HG03025 (cell line): Measurements from ENCODE around the gene KCNN4.
"Not testable (repeated sequence)": the region's sequence is repeated elsewhere in the genome, so short reads cannot be mapped to it uniquely, and the experiment has no call there.

ENCODE experiments used
- ATAC-seq: cut with Tn5 transposase; IDR thresholded peaks from one replicate; pipeline ENCODE4 v1.9.1; 2021; ENCODE audit warnings: mild to moderate bottlenecking, moderate library complexity; ENCODE audit not compliant: unreplicated experiment, low FRiP score

The KCNN4 gene

DNA sequence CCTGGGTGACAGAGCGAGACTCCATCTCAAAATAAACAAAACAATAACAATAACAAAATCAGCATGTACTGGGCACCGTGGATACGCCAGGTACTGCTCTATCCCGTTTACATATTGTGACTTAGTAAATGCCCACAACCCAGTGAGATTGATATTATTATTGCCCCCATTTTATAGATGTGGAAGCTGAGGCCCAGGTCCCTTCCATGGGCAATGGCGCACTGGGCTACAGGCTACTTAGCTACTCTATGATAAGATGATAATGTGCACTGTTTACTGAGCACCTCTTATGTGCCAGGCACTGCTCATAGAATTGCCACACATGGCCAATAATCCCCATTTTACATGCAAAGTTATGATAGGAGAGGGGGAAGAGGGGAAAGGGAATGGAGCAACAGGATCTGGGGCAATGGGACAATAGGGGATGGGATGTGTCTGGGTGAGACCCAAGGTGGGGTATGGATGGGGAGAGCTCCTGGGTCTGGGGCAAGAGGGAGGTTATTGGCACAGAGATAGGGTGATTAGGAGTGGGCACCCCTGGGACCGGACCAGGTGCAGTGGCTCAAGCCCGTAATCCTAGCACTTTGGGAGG is 5.4 kb downstream of the KCNN4 start:
- ATAC-seq: no peak

DNA sequence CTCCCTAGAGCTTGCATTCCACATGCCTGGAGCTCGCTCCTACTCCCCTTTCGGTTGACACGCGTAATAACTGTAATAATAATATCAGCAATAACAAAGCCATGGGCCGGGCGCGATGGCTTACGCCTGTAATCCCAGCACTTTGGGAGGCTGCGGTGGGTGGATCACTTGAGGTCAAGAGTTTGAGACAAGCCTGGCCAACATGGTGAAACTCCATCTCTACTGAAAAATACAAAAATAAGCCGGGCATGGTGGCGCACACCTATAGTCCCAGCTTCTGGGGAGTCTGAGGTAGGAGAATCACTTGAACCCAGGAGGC is 5.9 kb downstream of the KCNN4 start:
- not testable (repeated sequence) for ATAC-seq

DNA sequence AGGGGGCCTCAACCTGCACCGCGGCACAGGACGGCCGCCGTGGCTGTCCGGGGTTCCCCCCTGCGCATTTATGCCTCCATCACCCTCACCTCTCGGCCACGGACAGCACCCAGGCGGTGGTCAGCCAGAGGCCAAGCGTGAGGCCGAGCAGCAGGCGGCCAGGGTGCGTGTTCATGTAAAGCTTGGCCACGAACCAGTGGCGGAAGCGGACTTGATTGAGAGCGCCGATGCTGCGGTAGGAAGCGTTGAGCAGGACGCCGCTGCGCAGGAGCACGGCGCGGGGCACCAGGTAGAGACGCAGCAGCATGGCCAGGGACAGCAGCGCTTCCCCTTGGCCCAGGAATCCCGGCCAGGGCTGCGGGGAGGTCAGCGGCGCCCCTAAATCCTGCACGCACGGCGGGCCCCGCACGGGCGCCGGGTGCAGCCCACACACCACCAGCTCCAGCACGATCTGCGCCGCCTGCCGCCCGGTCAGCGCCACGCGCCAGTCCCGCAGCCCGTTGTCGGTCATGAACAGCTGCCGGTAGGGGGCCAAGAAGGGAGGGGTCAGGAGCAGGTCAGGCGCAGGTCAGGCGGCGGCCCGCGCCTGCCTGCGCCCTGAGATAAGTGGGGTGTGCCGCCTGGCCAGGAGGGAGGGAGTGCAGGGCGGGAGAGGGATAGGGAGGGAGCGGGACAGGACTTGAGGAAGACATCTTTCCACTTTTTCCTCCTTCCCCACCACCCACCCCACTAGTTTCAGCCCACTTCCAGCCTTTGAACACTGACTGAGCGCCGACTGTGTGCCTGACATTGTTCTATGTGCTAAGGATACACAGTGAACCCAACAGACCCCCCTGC is 6.5 kb downstream of the KCNN4 start:
- ATAC-seq: no peak

DNA sequence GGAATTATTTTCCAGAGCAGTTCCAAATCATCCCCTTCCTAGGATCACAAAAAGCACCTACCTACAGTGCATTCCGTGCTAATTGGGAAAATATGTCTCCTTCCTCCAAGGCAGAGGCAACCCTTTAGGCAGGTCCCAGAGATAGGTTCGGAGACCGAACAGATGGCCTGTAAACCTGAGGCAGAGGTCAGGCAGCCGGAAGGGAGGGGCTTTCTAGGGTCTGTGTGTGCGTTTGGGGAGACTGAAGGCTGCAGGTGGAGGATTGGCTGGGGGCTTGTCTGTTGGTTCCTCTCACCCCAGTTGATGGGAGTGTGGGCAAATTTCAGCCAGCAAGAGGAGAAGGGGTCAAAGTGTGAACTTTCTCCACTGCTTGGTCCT is 7.1 kb downstream of the KCNN4 start:
- ATAC-seq: no peak

DNA sequence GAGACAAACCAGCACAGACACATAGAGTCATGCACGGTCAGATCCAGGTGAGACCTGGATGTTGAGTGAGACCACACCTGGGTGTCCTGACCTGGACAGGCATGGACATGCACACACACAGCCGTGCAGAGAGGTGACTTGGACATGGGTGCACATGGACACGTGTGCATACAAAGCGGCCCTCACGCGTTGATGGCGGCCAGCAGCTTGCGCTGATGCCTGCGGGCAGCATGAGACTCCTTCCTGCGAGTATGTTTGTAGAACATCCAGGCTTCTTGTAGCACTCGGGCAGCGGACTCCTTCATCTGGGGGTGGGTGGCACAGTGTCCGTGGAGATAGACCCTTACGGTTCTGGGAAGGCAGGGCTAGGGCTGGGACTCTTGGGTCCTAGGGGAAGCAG is 11.5 kb downstream of the KCNN4 start:
- ATAC-seq: no peak

DNA sequence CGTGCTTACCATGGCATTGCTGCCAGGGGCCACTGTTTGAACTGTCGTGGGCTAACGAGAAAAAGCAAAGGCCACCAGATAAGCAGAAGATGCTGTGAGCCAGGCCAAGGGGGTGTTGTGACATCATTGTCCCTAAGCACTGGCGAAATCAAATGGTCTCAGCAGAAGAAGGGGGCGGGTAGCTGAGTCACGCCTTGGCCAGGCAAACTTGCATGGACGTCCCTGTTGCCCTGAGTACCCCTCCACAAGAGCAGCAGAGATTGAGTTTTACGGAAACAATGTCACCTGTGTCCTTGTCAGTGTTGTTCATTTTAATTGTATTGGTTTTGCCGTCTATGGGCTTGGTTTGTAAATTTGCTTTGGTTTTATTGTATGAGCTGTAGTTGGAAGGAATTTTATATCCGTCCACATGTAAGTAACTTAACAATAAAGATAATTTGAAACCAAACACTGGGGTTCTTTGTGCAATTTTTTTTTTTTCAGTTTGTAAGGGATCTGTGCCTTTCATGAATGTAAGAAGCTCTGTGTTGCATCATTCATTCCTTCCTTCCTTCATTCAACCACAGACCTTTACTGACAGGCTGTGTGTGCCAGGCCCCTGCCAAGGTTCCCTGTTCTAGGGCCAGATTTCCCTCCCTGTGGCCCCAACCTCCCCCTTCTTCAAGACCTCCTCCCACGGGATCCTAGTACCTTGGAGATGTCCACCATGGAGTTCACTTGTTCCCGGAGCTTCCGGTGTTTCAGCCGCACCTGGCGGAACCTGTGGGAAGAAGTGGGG is 12.3 kb downstream of the KCNN4 start:
- ATAC-seq: no peak

DNA sequence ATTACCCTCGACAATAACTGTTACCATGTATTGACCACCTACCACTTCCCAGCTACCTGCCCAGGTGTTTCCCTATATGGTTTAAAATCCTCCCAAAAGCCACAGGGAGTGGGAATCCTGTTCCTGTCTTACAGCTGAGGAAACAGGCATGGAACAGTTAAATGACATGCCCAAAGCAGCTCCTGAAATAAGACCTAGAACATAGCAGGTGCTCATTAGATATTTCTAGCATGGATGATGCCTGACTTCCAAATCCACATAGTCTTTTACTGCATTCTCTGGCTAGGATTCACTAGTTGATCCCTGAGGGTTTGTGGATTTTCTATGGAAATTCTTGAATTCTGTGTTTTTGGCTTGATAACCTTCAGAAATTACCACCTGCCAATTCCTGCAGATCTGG is 13.0 kb downstream of the KCNN4 start:
- ATAC-seq: no peak

DNA sequence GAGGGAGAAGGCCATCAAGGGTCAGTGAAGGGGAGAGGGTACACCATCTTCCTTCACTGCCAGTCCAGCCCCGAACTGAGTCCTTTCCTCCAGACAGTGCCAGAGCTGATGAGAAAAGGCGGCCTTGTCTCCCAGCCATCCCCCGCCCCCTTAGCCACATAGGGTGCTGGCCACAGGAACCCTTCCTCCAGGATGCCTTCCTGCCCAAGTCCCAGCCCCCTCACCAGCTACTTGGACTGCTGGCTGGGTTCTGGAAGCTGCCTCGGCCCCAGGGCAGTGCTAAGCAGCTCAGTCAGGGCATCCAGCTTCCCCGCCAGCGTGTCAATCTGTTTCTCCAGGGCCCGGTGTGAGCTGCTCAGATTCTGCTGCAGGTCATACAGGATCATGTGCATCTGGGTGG is 13.5 kb downstream of the KCNN4 start:
- ATAC-seq: no peak

DNA sequence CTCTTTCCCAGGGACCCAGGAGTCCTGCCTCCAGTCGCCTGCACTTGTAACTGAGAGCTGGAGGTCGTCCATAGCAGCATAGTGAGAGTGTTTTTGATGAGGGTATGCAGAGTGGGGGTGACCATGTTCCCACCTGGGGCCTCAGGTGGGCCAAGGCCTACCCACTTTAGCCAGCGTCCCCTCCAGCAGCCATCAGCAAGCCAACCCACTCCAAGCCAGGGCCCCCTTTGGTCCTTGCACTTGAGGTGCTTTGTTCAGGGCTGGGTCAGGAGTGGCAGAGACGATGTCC is 14.1 kb downstream of the KCNN4 start:
- no peak for ATAC-seq

DNA sequence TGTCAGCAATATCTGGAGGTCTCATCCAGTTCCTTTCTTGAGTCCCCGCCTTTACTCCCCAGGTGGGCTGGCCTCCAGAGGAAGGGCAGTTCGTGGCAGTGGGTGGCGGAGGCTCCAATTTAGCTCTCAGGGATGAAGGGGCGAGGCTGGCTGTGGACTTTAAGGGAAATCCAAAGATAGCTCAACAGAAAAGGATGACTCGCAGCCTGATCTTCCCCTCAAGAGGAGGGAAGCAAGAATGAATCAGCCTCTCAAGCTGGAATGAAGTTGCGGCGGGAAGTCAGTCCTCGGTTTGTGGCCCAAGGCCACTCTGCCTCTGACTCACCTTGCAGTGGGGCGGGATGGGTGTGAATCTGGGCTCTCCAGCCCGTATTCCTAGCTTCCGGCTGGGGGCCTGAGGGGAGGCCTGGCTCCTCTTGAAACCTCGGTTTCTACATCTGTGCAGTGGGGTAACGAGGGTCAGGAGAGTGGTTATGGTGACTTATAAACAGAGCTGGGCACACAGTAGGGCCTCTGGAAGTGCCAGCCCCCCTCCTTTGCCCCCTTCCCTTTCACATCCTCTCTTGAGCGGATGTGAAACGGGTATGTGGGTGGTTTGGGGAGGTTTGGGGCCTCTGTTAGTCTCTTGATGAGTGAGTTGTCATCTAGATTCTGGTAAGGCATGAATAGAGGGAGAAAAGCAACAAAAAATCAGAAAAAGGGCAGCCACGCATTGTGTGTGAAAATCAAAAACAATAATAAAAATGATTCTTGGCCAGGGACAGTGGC is 15.5 kb downstream of the KCNN4 start:
- ATAC-seq: peak; percentile 67

DNA sequence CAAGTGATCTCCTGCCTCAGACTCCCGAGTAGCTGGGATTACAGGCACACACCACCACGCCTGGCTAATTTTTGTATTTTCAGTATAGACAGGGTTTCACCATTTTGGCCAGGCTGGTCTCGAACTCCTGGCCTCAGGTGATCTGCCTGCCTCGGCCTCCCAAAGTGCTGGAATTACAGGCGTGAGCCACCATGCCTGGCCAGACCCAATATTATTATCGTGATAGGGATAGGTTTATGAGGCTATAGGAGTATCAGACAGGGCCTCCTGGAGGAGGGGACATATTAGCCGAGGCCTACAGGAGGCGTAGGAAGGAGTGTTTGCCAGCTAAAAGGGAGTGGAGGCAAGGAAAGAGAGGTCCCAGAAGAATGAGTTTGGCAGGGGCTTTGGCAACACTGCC is 16.1 kb downstream of the KCNN4 start:
- not testable (repeated sequence) for ATAC-seq

DNA sequence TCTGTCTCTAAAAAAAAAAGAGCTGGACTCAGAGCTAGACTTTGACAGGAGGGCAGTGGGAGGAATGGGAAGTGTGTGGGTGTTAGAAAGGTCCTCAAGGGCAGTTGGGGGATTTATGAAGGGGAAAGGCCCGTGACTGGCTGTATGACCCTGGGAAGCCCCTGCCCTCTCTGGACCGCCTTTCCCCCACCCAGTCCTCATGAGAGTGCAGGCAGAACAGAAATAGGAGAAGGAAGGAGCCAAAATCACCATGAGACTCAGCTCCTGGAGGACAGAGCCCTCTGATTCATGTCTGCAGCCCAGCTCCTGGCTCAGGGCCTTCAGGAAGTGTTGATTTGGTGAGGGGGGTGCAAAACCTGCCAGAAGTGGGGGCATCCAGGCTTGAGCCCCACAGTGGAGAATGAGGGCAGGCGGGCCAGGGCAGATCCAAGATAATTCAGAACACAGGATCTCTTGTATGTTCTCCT is 17.3 kb downstream of the KCNN4 start:
- ATAC-seq: no peak

DNA sequence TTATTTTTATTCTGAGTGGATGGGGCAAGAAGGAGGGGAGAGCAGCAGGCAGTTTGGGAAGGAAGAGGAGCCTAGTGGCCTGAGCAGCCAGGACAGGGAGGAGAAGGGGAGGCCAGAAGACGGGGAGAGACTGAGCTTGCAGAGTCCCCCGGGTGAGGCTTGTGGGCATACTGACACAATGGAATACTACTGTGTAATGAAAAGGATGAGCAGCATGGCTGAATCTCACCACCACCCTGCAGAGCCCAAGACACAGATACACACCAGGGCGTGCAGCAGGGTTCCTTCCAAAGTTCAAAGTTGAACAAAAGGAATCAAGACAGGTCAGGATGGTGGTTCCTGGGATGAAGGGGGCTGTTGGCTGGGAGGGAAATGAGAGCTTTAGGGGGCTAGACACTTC is 18.0 kb downstream of the KCNN4 start:
- no peak for ATAC-seq

DNA sequence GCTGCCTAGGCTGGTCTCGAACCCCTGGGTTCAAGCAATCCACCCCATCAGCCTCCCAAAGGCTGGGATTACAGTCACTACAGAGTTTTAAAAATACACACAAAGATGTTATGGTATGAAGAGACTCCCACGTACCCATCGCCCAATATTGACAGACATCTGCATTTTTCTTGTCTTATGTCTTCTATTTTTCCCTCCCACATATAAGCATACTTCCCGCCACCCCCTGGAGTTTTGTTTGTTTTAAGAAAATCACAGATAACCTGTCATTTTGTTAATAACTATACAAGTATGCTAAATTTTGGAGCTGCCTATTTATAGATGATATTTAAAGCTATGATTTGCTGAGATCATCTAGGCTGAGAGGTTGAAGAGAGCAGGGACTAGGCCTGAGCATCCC is 19.8 kb downstream of the KCNN4 start:
- no peak for ATAC-seq

DNA sequence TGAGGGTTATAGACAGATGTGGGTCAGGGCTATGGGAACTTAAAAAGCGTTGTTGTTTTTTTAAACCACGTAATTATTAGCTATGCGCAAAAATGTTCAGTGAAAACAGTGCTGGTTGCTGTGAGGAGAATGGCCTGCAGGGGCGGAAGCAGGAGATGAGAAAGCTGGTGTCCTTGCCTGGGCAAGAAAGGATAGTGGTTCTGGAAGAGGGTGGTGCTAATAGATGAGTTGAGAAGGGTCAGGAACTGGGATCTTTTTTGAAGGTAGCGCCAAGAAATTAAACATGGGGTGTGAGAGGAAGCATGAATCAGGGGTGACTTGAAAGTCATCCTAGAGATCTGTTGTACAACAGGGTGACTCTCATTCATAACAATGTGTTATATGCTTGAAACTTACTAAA is 21.3 kb downstream of the KCNN4 start:
- ATAC-seq: no peak

DNA sequence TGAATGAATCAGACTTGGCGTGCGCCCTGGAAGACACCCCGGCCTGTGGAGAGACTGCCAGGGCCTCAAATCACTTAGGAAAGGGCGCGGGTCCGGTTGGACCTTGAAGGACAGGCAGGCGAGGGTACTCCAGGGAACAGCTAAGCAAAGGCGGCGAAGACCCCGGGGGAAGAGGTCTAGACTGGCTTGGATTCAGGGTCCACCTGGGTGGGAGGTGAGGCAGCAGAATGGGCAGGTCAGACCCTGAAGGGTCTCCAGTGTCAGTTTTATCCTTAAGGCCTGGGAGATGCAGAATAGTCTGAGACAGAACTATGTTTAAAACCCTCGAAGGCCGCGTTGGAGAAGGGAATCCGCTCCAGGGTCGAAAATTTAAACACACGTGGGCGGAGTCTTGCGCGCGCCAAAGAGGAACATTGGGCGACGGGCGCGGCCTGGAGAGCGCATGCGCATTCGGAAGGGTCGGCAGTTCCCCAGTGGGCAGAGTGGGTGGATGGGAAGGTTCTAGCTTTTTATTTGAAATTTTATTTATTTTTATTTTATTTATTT is 25.4 kb downstream of the KCNN4 start:
- peak; percentile 24 for ATAC-seq

DNA sequence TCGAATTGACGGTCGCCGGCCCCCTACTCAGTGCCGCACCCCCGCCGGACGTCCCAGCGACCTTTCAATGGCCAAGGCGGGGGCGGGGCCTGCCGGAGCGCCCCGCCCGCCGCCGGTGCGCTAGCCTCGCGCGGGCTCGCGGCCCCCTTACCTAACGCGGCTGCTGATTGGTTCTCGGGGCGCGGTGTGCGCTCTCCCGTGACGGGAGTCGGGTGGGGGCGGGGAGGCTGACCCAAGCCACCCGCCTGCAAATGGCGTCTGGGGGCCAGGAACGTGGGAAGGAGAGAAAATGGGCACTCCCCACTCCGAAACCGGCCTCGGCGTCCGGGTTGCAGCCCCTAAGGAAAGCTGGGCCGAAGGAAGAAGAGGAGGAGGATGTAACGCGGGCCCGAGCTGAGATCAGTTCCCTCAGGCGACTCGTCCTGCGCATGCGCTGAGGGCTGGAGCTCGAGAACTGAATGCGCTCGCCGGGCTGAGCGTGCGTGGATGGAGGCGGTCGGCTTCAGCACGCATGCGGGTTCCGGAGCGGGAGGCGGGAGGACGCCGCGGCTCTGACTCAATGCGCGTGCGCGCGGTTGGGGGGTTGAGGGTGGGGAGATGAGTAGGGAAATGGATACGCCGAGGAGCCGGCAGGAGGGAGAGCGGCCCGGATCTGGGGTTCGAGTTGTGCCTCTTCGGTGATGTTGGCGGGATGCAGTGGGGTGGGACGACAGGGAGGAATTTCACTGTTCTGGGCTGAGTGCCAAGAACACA is 26.1 kb downstream of the KCNN4 start, which contains the start of gene SMG9:
TSS of gene SMG9 (minus strand) at position 460 of the 753 bp plus-strand sequence. CDS start 4,221 bp downstream, outside the sequence.
- peak; percentile 51 for ATAC-seq

DNA sequence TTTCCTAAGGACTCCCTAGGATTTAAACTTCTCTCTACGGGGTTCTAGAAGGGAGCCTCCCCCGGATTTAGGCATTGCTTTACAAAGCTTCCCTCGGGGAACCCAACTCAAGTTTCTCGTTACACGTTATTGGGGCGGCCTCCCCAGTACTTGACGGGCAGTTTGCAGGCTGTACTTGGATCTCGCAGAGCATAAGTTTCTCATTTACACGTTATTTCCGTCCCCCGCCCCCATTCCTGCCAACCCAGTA is 26.6 kb downstream of the KCNN4 start:
- no peak for ATAC-seq

DNA sequence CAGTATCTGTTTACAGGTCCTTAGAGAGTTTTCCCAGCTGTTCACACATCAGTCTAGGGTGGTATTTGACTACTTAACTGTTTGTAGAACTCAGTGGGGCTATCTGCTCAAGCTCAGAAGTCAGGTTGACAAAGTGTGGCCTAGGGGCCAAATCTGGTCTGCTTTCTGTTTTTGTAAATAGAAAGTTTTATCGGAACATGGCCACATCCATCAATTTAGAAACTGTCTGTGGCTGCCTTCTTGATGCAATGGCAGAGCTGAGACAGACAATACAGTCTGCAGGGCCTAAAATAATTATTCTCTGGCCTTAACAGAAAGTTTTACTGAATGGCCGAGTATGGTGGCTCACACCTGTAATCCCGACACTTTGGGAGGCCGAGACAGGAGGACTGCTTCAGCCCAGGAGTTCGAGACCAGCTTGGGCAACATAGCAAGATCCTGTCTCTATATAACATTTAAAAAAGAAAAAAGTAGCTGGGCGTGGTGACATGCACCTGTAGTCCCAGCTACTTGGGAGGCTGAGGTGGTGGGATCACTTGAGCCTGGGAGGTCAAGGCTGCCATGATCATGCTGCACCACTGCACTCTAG is 28.4 kb downstream of the KCNN4 start:
- ATAC-seq: no peak
